Psoas muscle (tissue), 8 donors: Measurements from ENCODE around the gene BRCA1. TPM values are rescaled to one million over a fixed set of nuclear protein-coding genes. Genes with fewer than 3 reads are reported as not detected.

ENCODE experiments used
- ATAC-seq, 4 donors: fragments of 200-7000 bp; cut with Tn5 transposase; one replicate each; pipeline ENCODE4 v1.9.1; 2020; ENCODE audit warnings: moderate library complexity in 3 of 4, mild to moderate bottlenecking in 2 of 4
- DNase-seq, 2 donors: peaks; one replicate each; pipeline ENCODE4 v3.0.0-alpha.2; 2020
- H3K27ac ChIP-seq: fragments of 200-600 bp; one replicate; pipeline ENCODE4 v1.8.0; 2022
- H3K27me3 ChIP-seq, 3 donors: fragments of 200-600 bp in 1 of 3; one replicate each; pipeline versions ENCODE4 v1.6.1 to v1.8.0; 2013 to 2022; ENCODE audit warnings: low read length in 2 of 3, mild to moderate bottlenecking in 2 of 3, moderate library complexity in 1 of 3; ENCODE audit not compliant: insufficient read depth in 3 of 3
- H3K36me3 ChIP-seq, 2 donors: fragments of 200-600 bp in 1 of 2; one replicate each; pipeline versions ENCODE4 v1.6.1 to v1.8.0; 2013 to 2022; ENCODE audit warnings: low read depth in 1 of 2, mild to moderate bottlenecking in 1 of 2, moderate library complexity in 1 of 2; ENCODE audit not compliant: insufficient read depth in 1 of 2
- H3K4me1 ChIP-seq: fragments of 200-600 bp; one replicate; pipeline ENCODE4 v1.8.0; 2022
- H3K4me3 ChIP-seq: fragments of 200-600 bp; one replicate; pipeline ENCODE4 v1.8.0; 2022; ENCODE audit warnings: mild to moderate bottlenecking
- H3K9me3 ChIP-seq: fragments of 200-600 bp; one replicate; pipeline ENCODE4 v1.8.0; 2022
- CTCF ChIP-seq: fragments of 200-600 bp; IDR thresholded peaks from one replicate; pipeline ENCODE4 v1.8.0; 2022; ENCODE audit warnings: antibody characterized with exemption
- WGBS, 3 donors: extraction: QIAGEN DNeasy Blood & Tissue Kit; methylation state at CpG; one replicate each; pipeline versions ENCODE4 v1.1.6 to v1.1.7; 2013; 5-methylcytosine and 5-hydroxymethylcytosine counted together
- intact Hi-C, 2 donors: fragments of 100-400 bp; cut with DNase I; formaldehyde crosslinking; loops; one replicate each; pipeline versions ENCODE4 v1.11.0 to v1.14.2; 2022
- polyA plus RNA-seq, 3 donors: library from polyadenylated mRNA; stranded (reverse); fragments of 200-250 nt; gene quantifications; one replicate each; pipeline ENCODE4 v1.2.3, GENCODE V29; 2013
- total RNA-seq, 4 donors: library from RNA; stranded (reverse); fragmentation: NEBNext Ultra II Directional in 2 of 4; extraction: Animal tissue kit (Norgen Biotek cat#: 25700) in 2 of 4; gene quantifications; one replicate each; pipeline versions ENCODE4 v1.2.1 to v1.2.4, GENCODE V29; 2021 to 2023
- donor health status: healthy with polysubstance abuse.
- donor health status: DM: no; HTN: no; CAD: no; lungs with moderate emphysema.
- donor health status: Bipolar disorder and iron deficiency.
- donor health status: healthy.
- donor health status: DM: yes; HTN: yes; CAD: no.
- donor health status: DM: no; HTN: no; CAD: no.
- donor health status: DM: no; HTN: no; CAD: no.
- donor health status: DM: yes; HTN: yes; CAD: no.

Gene BRCA1
- total and polyA plus RNA-seq, 7 donors: 1.5 to 6.1 (median 3.7) TPM

- H3K36me3 ChIP-seq: peaks cover 0 to 52% of the 10 kb centered on the region in 2 donors
- DNase-seq: no peak
- no peaks in the 10 kb centered on the region for H3K27me3 ChIP-seq
- intact Hi-C loops: no loop called here
- H3K27ac ChIP-seq: no peak overlapping the region
- WGBS, 3 donors: 78 to 82% (median 79%) methylated on average over 12 of the region's 12 CpGs
- H3K4me3 ChIP-seq: no peak overlapping the region
- no peak for TF ChIP-seq CTCF
- H3K4me1 ChIP-seq: peaks cover 3% of the 10 kb centered on the region
- no peaks in the 10 kb centered on the region for H3K9me3 ChIP-seq
- ATAC-seq: no peak
These were observed 111.0 kb downstream of the BRCA1 start for GRCh38 chr17:43014020-43014648.

- H3K4me1 ChIP-seq: no peaks in the 10 kb centered on the region
- intact Hi-C loops: no loop called here
- H3K36me3 ChIP-seq: peaks cover 0 to 45% of the 10 kb centered on the region in 2 donors
- DNase-seq (no peak), ATAC-seq (no peak)
- no peaks in the 10 kb centered on the region for H3K9me3 ChIP-seq
- H3K4me3 ChIP-seq: no peak overlapping the region
- WGBS, 3 donors: 75 to 79% (median 75%) methylated on average over 8 of the region's 8 CpGs
- no peak for TF ChIP-seq CTCF
- no peaks in the 10 kb centered on the region for H3K27me3 ChIP-seq
- H3K27ac ChIP-seq: no peak overlapping the region
These were observed 111.9 kb downstream of the BRCA1 start for GRCh38 chr17:43013296-43013695.

GRCh38 chr17:43011728-43012472 is 113.3 kb downstream of the BRCA1 start:
- Histone ChIP-seq H3K27ac (peak overlapping the region; percentile 16), H3K4me3 (no peak overlapping the region), H3K9me3 (no peaks in the 10 kb centered on the region), H3K27me3 (no peaks in the 10 kb centered on the region), H3K4me1 (peaks cover 7% of the 10 kb centered on the region), H3K36me3 (peaks cover 0 to 33% of the 10 kb centered on the region in 2 donors)
- intact Hi-C loops: no loop called here
- WGBS, 3 donors: 73 to 82% (median 76%) methylated on average over 15 of the region's 15 CpGs
- no peak for TF ChIP-seq CTCF
- no peak for DNase-seq
- no peak for ATAC-seq

GRCh38 chr17:43010667-43011308 is 114.4 kb downstream of the BRCA1 start:
- no peak for DNase-seq
- H3K36me3 ChIP-seq: peaks cover 0 to 23% of the 10 kb centered on the region in 2 donors
- H3K4me3 ChIP-seq: no peak overlapping the region
- H3K4me1 ChIP-seq: peaks cover 7% of the 10 kb centered on the region
- peak overlapping the region; percentile 16 for H3K27ac ChIP-seq
- no peak for TF ChIP-seq CTCF
- no peaks in the 10 kb centered on the region for H3K9me3 ChIP-seq
- no peak for ATAC-seq
- no peaks in the 10 kb centered on the region for H3K27me3 ChIP-seq
- WGBS, 3 donors: 85 to 91% (median 88%) methylated on average over 5 of the region's 5 CpGs
- intact Hi-C loops: no loop called here
